GM19025 (cell line): ENCODE measurements around the gene C1orf21.

Experiments used
- ATAC-seq: cut with Tn5 transposase; IDR thresholded peaks from one replicate; pipeline ENCODE4 v1.9.1; 2021; ENCODE audit warnings: mild to moderate bottlenecking, low read depth, moderate library complexity; ENCODE audit not compliant: unreplicated experiment

Gene C1orf21

GRCh38 chr1:184672013-184672726 is 285.3 kb downstream of the C1orf21 start:
- ATAC-seq = no peak

- ATAC-seq = no peak
Observed at GRCh38 chr1:184673305-184673704, 286.5 kb downstream of the C1orf21 start.

- ATAC-seq = no peak
Observed at GRCh38 chr1:184677344-184677743, 290.5 kb downstream of the C1orf21 start.
